ENCODE results near the gene DNAH8.

The DNAH8 gene

DNA sequence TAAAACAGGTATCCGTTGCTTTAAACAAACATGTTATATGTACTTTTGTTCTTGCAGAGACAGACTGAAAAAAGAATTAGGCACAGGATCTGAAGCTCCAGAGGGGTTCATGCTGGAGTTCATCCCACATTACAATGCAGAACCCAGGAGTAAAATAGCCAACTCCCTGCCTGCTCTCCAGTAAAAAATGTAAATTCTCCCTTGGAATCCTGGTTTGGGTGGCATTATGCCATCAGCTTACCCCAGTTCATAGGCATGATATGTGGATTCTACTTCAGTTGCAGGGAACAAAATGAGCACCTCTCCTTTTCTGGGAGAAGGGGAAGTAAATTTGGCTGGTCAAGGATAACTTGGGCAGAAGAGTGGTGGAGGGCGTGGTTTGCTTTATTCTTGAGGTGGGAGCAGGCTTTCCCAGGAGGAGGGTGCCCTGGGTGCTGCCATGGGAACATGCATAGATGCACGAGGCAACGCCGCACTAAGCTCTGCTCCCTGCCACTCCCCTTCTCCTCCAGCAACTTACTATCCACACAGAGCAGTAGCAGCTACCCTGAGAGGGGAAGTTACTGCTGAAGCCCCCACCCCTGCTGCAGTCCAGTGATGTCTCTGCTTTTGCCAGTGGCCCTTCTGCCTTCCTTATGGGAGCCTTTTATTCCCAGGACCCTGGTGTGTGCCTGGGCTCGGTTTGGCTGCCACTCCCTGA lies 261.8 kb downstream of the DNAH8 start:
- DNase-seq: no peak

DNA sequence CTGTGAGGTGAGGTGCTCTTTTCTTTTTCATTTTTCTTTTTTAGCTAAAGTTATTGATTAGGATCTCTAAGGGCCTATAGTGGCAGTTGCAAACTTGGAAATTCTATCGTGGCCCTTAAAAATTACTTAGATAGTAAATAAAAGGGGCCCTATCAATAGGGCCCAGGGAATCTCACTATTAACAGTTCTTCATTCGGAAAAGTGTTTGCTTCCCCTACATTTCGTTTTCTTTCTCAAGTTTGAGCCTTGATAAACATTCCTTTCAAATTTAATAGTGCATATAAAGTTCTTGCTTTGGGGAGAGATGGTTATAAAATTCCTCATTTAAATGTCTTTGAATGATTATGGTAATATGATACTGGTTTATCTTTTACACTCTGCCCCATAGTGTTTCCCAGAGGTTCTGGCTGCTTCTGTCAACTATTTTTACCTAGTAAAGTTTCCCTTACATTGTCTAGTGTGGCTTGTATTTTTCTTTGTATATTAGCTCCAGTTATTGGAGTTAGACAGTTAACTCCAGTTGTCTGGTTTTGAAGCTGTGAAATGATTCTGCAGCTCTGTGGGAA lies 263.1 kb downstream of the DNAH8 start:
- DNase-seq: no peak

DNA sequence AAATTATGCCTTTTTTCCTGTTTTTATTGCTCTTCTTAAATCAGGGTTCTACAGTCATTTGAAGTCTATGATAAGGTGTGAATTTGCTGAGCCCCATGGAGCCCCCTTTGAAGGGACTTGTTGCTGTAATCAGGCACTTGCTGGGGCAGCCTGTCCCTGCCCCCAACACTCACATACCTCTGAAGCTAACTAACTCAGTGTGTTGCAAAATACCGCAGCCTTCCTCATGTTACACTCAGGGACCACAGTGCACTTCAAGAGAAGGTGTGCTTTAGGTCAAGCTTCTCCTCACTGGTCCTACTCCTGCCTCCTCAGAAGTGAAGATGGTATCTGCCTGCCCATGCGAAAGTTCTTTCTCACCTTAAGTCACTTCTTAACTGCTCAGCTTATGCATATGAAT lies 267.4 kb downstream of the DNAH8 start:
- no peak for DNase-seq

DNA sequence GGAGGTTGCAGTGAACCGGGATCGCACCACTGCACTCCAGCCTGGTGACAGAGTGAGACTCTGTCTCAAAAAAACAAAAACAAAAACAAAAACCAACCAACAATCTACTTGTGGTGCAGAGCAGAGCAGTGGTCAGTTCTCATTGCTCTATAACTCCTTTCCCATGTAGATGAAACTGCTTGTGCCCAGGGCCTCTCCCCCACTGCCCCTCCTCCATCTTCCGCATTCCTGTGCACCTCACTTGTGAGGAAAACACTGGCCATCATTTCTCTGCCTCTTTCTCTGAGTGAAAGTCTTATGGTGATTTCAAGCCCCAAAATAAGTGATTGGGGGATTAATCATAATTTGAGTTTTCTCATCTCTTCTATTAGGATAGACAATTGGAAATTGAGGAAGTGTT lies 269.6 kb downstream of the DNAH8 start:
- no peak for DNase-seq

DNA sequence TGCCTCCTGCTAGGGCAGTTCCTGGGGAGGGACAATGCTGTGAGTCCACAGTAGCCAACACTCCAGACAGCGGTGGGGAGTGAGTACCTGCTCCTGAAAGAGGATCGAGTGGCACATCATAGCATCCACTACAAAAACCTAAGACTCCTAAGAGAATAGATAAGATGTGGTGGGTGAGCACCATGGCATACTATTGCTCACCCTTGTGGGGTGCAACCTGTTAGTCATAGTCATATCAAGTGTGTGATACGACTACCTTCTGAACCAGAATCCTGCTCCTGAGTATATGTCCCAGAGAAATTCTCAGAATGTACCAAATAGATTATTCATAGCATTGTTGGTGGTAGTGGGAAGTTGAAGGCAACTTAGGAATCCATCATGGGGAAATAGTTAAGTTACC lies 270.7 kb downstream of the DNAH8 start:
- DNase-seq: no peak

DNA sequence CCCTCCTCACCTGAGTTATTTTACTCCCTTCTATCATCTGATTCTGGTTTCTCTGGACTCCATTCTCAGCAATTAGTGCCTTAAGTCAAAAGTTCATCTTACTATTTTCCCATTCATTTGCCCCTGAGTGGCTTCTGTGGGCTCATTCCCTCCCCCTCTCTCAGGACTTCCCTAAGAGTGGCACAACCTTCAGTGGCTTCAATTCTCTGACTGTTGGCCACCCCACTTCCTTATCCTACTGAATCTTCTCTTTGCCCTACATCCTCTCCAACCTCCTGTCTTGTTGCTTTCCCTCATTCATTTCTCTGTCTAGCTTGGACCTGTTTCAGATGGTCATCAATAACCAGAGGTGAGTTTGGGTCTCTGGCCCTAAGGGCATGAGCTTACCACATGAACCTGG lies 272.4 kb downstream of the DNAH8 start:
- DNase-seq: no peak

DNA sequence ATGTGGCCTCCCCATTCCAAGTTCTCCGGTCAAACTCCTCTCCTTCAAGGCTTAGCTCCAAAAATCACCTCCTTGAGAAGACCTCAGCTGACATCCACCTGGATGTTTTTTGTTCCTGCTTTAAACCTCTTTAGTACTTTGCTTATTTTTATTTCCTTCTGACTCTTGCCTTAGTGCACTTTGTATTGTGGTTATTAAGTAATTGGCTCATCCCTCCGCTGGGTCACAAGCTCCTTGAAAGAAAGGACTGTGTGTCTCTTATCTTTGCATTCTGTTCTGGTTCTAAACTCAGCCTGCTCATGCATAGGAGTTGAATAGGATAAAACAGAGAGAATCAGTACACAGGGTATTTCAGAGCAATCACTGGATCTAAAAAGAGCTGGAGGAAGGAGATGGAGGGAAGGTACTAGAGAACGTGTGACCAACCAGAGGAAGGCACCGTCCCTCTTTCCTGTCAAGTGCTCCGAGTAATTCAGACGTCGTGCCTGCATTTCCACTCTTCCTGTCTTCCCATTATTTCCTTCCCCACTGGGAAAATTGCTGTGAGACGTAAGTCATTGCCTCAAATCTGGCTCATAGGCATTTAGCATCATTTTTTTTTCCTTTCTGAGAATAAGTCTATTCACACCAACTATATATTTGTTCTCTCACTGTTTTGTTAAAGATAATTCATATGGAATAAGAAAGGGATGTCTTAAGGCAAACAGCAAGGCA lies 273.8 kb downstream of the DNAH8 start:
- no peak for DNase-seq

DNA sequence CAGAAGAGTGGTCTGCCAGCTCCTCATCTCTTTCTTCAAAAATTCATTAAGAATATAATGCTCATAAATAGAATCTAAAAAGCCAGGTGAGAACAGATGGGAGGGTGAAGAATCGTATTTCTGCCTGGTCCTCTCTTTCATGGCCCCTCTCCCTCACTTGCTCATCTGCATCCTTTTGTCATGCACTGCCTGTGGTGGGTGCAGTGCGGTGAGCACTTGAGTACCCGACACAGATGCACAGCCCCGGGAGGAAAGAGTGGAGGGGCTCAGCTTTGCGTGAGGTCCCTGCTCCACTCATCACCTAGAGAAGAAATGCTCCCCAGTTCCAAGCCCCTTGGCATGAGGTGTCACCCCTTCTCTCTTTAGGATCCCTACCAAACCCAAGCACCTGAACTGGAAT lies 275.4 kb downstream of the DNAH8 start:
- no peak for DNase-seq

DNA sequence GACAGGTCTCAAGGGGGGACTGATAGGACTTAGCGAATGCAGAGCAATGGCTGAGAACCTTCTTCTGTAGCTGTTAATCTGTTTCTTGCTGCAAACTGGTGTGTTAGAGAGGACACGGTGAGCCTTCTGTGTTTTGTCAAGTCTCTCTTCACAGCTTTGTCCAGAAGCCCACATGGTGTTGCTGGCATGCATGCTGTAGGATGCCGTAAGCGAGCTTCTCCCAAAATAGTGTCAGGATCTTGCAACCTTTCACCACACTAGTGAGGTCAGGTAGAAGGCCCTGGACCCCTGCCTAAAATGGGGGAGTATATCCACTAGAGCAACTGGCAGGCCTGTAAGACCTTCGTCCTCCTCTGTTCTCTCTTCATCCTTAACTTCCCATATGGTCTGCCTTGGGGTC lies 281.6 kb downstream of the DNAH8 start:
- no peak for DNase-seq

DNA sequence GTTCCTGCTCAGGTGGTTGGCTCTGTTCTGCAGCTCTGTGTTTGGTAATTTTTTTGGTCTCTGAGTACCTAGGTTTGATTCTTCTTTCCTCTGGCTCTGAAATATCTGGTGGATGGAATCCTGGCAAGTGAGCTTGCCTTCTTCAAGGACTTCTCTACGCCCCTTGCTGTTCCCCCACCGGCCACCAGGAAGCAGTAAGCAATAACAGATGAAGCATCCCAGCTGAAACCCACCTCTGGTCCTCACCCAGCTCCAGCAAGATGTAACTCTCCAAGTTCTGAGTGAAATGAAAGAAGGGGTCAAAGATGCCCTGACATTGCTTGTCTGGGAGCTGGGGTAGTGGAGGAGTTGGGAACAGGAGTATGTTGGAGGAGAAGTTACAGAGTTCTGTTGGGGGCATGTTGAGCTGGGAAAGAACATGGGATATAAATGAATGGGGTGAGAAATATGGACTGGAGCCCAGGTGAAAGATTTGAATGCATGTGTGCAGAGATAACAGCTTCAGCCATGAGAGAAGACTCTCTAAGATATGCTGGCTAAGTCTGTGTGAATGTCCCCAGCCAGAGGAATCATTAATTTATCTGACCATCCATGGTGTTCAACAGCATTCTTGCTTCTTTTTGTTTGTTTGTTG lies 282.1 kb downstream of the DNAH8 start:
- peak; percentile 8 to 13 for DNase-seq

DNA sequence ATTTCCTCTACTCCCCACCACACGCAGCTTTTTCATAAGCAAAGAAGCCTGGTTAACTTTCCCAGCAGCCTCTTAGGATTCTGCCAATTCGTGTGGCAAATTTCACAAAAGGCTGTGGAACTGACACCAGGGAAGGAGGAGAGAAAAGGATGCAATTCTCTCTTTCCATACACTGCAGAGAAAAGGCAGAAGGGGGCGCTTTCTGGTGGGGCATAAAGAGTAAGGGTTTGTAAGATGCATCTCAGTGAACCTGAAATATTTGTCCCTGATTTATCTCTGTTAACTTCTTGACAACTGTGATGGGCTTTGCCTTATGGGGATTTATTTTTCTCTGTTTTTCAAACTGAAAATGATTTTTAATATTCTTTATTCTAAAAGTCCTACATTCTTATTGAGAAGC lies 288.0 kb downstream of the DNAH8 start:
- no peak for DNase-seq

DNA sequence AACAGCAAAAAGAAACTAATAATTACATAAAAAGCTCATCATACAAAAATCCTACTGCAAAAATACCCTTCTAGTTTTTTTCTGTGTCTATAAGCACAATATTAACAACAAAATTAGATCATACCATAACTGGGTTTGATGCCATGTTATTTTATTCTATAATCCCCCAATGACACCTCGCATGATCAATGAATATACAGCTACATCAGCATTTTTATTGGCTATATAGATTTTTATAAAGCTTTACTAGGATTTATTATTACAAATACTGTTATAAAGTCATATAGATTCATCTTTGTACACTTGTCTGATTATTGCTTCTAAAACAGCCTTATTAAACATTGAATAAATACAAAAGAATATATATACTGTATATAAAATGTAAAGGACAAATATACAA lies 288.4 kb downstream of the DNAH8 start:
- no peak for DNase-seq

DNA sequence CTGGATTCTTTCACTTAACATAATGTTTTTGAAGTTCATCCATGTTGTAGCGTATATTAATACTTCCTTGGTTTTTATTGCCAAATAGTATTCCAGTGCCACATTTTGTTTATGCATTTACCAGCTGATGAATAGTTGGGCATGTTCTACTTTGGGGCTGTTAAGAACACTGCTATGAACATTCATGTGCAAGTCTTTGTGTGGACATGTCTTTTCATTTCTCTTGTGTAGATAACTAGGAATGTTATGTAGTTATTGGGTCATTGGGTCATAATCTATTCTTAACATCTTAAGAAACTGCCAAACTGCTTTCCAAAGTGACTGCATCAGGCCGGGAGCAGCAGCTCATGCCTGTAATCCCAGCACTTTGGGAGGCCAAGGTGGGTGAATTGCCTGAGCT lies 289.7 kb downstream of the DNAH8 start:
- no peak for DNase-seq

DNA sequence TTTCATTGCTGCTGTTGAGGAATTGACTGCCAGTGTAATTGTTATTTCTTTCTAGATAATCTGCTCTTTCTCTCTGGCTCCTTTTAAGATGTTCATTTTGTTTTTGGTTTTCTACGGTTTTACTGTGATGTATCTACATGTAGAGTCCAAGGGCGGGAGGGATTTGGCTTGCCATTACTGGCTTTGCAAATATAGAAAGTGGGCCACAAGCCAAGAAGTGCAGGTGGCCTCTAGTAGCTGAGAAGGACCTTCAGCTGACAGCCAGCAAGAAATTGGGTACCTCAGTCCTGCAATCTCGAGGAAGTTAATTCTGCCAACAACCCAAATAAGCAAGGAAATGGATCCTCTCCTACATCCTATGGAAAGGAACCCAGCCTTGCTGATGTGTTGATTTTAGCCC lies 290.7 kb downstream of the DNAH8 start:
- DNase-seq: no peak

DNA sequence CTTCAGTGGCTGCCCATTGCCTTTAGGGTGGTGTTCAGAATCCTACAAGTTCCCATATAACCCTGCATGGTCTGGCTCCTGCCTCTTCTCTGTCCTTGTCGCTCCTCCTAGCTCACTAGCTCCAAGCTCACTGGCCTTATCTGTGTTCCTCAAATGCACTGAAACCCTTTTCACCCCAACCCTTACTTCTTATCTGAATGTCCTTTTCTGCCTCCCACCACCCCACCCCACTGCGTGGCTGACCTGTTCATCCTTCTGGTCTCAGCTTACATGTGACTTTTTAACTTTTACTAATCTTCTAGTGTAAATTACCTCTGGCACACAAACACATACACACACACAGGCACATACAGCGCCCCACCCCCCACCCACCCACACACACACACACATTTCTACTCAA lies 292.5 kb downstream of the DNAH8 start:
- DNase-seq: no peak

DNA sequence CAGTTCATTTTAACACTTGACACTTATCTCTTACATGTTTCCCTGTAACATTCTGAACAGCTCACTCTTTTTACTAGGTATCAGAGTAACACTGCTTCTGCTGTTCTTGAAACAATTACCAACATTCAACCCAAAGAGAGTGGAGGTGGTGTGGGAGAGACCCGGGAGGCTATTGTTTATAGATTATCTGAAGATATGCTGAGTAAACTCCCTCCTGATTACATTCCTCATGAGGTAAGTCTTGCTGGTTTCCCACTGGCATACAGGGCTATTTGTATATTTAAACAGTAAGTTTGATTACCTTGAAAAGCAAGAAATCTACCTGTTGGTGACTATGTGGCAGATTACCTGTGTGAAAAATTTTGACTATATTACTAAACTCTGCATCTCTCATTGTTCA lies 293.6 kb downstream of the DNAH8 start:
- DNase-seq: no peak

DNA sequence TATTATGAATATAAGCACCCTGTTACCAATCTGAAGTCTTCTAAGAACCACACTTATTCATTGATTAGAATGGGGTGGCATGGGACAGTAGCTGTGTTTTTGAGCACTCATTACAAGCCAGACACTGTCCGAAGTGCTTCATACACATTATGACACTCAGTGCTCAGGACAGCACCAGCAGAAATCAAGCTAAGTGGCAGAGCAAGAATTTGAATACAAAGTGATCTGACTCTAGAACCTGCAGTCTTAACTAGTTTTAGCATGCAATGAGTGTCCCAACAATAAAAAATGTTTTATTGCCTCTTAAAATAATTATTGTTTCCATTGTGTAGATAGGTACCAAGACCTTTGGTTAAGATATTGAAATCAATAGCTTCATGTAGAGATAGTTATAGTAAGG lies 294.4 kb downstream of the DNAH8 start:
- no peak for DNase-seq

DNA sequence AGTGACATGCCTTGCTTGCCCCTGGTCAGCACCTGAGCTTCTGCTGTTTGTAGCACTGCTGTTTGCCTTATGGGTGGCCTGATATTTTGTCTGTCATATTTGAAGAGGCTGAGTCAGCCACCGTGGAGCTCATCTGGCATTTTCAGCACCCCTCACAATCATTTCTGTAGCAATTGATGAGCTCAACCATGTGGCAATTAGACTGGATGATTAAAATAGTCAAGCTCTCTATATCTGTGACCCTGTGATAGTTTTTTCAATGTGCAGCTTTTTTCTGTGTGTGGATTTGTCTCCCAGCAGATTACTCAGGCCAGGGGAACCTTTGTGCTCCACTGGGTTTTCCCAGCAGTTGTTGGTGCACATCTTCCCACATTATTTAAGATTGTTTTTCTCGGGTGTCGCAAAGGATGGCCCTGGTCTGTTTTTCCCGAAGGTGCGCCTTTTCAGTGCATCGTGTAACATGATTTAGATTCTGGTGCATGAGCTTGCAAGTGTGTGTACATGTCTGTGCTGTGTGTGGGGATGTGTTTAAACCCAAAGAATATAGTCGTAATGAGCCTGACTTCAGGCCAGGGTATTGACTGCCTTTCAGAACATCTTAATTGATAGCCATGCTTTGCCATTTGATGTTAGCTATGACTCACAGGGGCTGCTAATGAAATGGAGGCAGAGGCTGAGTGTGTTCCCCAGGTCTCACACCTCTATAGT lies 301.9 kb downstream of the DNAH8 start:
- no peak for DNase-seq

DNA sequence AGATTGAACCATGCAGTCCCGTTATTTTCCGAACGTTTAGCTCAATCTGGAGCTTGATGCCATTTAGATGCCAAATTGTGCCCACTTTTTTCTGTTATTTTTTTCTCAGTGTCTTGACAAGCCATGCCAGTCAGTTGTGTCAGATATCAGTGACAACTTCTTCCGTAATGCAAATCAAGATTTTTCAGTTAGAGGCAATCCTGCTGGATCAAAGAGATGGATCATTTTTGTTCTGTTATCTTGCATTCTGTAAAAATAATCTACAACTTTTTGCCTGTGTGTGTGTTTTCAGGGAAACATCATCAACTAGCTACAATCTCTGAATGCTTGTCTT lies 302.4 kb downstream of the DNAH8 start:
- DNase-seq: no peak

DNA sequence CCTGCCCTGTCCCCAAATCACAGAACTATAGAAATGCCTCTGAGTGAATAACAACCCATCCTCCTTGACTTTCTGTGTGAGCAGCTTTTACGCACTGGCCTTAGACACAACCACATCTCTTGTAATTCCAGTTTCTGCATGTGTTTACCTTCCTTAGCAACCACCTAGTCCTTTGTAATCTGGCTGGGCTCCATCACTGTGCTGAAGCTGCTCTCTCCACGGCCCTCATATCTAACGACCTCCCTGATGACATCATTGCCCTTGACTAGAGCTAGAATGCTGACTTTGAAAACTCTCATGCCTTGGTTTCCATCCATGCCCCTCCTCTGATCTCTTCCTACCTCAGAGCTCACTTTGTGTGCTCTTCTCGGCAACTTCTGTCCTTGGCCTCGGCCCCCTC lies 303.0 kb downstream of the DNAH8 start:
- no peak for DNase-seq

DNA sequence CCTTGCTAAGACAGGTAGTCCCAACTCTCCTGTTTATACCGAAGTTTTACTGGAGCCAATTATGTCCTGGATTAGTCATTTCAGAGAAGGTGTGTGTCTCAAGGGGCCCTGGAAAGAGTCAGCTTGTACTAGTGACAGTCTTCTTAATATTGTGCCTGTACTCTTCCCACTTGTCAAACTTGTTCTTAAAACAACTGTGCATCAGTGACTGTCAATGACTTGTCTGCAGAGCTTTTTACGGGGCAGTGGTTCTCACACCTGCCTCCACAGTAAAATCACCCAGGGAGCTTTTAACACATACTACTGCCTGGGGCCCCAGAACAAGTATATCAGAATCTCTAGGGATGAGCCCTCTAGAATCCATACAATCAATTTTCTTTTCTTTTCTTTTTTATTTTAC lies 305.0 kb downstream of the DNAH8 start:
- no peak for DNase-seq

DNA sequence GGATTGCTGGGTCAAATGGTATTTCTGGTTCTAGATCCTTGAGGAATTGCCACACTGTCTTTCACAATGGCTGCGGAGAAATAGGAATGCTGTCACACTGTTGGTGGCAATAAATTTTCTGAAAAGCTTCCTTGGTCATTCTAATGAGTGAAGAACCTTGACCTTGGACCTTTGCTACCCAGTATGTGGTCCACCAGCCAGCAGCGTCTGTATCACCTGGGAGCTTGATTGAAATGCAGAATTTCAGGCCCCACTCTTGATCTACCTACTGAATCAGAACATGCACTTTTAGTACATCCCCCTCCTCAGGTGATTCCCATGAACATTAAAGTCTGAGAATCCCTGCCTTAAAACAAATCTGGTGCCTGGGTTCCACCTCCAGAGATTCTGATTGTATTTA lies 305.9 kb downstream of the DNAH8 start:
- DNase-seq: no peak

DNA sequence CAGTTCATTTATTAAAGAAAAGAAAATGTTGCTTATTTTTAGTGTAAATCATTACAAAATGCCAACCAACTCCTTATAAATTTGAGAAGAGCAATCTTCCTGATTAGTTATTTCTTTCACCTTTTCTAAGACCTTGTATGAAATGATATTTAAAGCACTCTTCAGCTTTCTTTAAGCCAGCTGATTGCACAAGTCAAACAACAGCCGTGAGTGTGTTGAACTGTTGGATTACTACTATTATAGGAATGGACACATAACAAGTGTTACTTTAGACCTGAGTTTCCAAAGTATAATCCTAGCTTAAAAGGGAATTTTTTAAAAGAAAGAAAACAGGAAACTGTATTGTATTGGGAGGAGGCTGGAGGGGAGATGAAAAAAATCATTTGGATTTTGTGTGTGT lies 306.7 kb downstream of the DNAH8 start:
- no peak for DNase-seq

DNA sequence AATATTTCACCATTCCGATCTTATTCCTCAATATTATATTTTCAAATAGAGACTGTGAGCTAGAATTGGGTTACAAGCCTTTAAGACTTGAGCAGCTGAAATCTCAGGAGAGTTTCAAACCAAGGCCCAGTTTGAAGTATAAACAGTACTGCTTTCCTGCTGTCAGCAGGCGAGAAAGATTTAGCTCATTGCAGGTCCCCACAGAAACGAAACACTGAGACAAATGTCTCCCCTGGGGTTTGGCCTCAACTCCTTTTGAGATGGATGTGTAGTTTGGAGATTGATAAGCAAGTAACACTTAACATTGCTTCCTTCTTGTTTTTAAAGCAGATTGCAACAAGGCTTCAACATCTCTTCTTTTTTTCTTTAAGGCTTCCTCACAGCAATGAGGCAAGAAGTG lies 311.1 kb downstream of the DNAH8 start:
- DNase-seq: no peak

Data from CD4-positive, alpha-beta T cell treated with Interferon alpha-2 for 1 hour (primary cell).